Measurements from ENCODE around the gene TASOR. TPM values are rescaled to one million over a fixed set of nuclear protein-coding genes. Genes with fewer than 3 reads are reported as not detected.
A peak's percentile ranks its signal among the peaks of the same experiment; 100 is the strongest.

TASOR gene
- total RNA-seq, 4 donors from 2014 or later = 40.0 to 81.7 (median 52.4) TPM

GRCh38 chr3:56689303-56689702 is 6.2 kb upstream of the TASOR start:
- H3K4me3 ChIP-seq = no peak overlapping the region
- TF ChIP-seq POLR2A (IDR thresholded peaks at IDR 0.05) (no peak), EP300 (IDR thresholded peaks at IDR 0.05) (no peak)
- no peaks in the 10 kb centered on the region for H3K9me3 ChIP-seq
- no peak overlapping the region for H3K27ac ChIP-seq
- no peaks in the 10 kb centered on the region for H3K36me3 ChIP-seq
- DNase-seq (ENCODE audit: low spot score in 2 of 2) = no peak
- no peaks in the 10 kb centered on the region for H3K27me3 ChIP-seq
- WGBS = 100% methylated on average over 1 of the region's 1 CpG
- no peaks in the 10 kb centered on the region for H3K4me1 ChIP-seq

GRCh38 chr3:56688191-56688590 is 5.1 kb upstream of the TASOR start:
- H3K27ac ChIP-seq = no peak overlapping the region
- peaks cover 5% of the 10 kb centered on the region for H3K4me1 ChIP-seq
- DNase-seq (ENCODE audit: low spot score in 2 of 2) = no peak
- no peak for TF ChIP-seq EP300 (IDR thresholded peaks at IDR 0.05)
- no peak for TF ChIP-seq CTCF (IDR thresholded peaks at IDR 0.05)
- no peak for TF ChIP-seq POLR2A (IDR thresholded peaks at IDR 0.05)
- no peak for TF ChIP-seq POLR2AphosphoS5 (IDR thresholded peaks at IDR 0.05)
- no peaks in the 10 kb centered on the region for H3K36me3 ChIP-seq
- no peaks in the 10 kb centered on the region for H3K9me3 ChIP-seq
- no peak overlapping the region for H3K4me3 ChIP-seq
- H3K27me3 ChIP-seq = no peaks in the 10 kb centered on the region
- WGBS = 56% methylated on average over 1 of the region's 1 CpG

- Histone ChIP-seq H3K4me1 (peaks cover 32% of the 10 kb centered on the region), H3K27ac (no peak overlapping the region), H3K4me3 (no peak overlapping the region), H3K9me3 (no peaks in the 10 kb centered on the region), H3K27me3 (no peaks in the 10 kb centered on the region), H3K36me3 (no peaks in the 10 kb centered on the region)
- TF ChIP-seq EP300 (IDR thresholded peaks at IDR 0.05) (no peak), POLR2A (IDR thresholded peaks at IDR 0.05) (no peak), CTCF (IDR thresholded peaks at IDR 0.05) (no peak), POLR2AphosphoS5 (IDR thresholded peaks at IDR 0.05) (no peak)
- no peak for DNase-seq (ENCODE audit: low spot score in 2 of 2)
- 98% methylated on average over 13 of the region's 13 CpGs for WGBS
Measured at GRCh38 chr3:56684029-56684428, 964 bp upstream of the TASOR start.

GRCh38 chr3:56682462-56683121 is 473 bp downstream of the TASOR start:
- peaks cover 32% of the 10 kb centered on the region for H3K4me1 ChIP-seq
- DNase-seq (ENCODE audit: low spot score in 2 of 2) = peak; percentile 86 to 90
- H3K4me3 ChIP-seq = peak overlapping the region; percentile 90
- H3K27ac ChIP-seq = peak overlapping the region; percentile 99
- no peaks in the 10 kb centered on the region for H3K9me3 ChIP-seq
- WGBS = 0% methylated on average over 27 of the region's 58 CpGs
- TF ChIP-seq POLR2AphosphoS5 (IDR thresholded peaks at IDR 0.05) (peak in 2 of 3 donors; percentile 10 to 47), EP300 (IDR thresholded peaks at IDR 0.05) (no peak), POLR2A (IDR thresholded peaks at IDR 0.05) (peak in 1 of 2 donors; percentile 70), CTCF (IDR thresholded peaks at IDR 0.05) (no peak)
- H3K36me3 ChIP-seq = no peaks in the 10 kb centered on the region
- no peaks in the 10 kb centered on the region for H3K27me3 ChIP-seq

GRCh38 chr3:56681984-56682461 is 1.0 kb downstream of the TASOR start:
- TF ChIP-seq POLR2A (IDR thresholded peaks at IDR 0.05) = no peak
- TF ChIP-seq CTCF (IDR thresholded peaks at IDR 0.05) = no peak
- no peak for TF ChIP-seq EP300 (IDR thresholded peaks at IDR 0.05)
- TF ChIP-seq POLR2AphosphoS5 (IDR thresholded peaks at IDR 0.05) = no peak
- 23% methylated on average over 8 of the region's 10 CpGs for WGBS
- H3K9me3 ChIP-seq = no peaks in the 10 kb centered on the region
- peak overlapping the region; percentile 90 for H3K4me3 ChIP-seq
- H3K36me3 ChIP-seq = no peaks in the 10 kb centered on the region
- no peak for DNase-seq (ENCODE audit: low spot score in 2 of 2)
- peak overlapping the region; percentile 99 for H3K27ac ChIP-seq
- H3K27me3 ChIP-seq = no peaks in the 10 kb centered on the region
- H3K4me1 ChIP-seq = peaks cover 35% of the 10 kb centered on the region
